Keratinocyte (primary cell): ENCODE measurements around the gene DGKZ.

Experiments used
- CTCF ChIP-seq, 3 experiments: IDR thresholded peaks in 1 of 3; conservative IDR thresholded peaks in 1 of 3; optimal IDR thresholded peaks in 1 of 3; 2 replicates in 2 of 3; 3 replicates in 1 of 3; pipeline versions ENCODE3 to v1.5.1; 2011; ENCODE audit warnings: low read length in 3 of 3, mild to moderate bottlenecking in 3 of 3, moderate library complexity in 2 of 3, control low read depth in 1 of 3, inconsistent platforms in 1 of 3; ENCODE audit not compliant: insufficient read depth in 2 of 3; ENCODE audit errors: extremely low read depth in 1 of 3
- EZH2 ChIP-seq: IDR thresholded peaks from one replicate; pipeline ENCODE4 v1.6.1; 2012; ENCODE audit warnings: inconsistent platforms, mild to moderate bottlenecking, low read length, moderate library complexity

GRCh38 chr11:46304605-46305179 lies 42.6 kb upstream of the DGKZ start:
- TF ChIP-seq CTCF (optimal IDR thresholded peaks at IDR 0.05 in 1 of 3, IDR thresholded peaks at IDR 0.05 in 1 of 3, conservative IDR thresholded peaks at IDR 0.05 in 1 of 3; ENCODE audit: extremely low read depth in 1 of 3, insufficient read depth in 2 of 3, low read length in 3 of 3) (no peak), EZH2 (no peak)
